Measurements from ENCODE around the gene S100PBP.

S100PBP gene

GRCh38 chr1:32817159-32817814 is at the start of gene S100PBP, which contains the start of gene YARS1:
Gene S100PBP (plus strand): TSS chr1:32817653. CDS start chr1:32826100, 8,447 bp downstream.
Gene YARS1 (minus strand): TSS chr1:32817358. CDS start chr1:32817244, 114 bp downstream.
- Histone ChIP-seq H3K4me3 (peak within 1 kb of the TSS; percentile 93), H3K9me3 (no peaks in the 10 kb centered on the region), H3K36me3 (replicated peaks) (peaks cover 32% of the 10 kb centered on the region), H3K27me3 (ENCODE audit: low read depth) (no peaks in the 10 kb centered on the region), H3K4me1 (peaks cover 16% of the 10 kb centered on the region)
- in situ Hi-C loops (cut with MboI; ENCODE audit: low sequenced_read_pairs), result no loop called here
- DNase-seq (ENCODE audit: low spot score in 2 of 2), result peak; percentile 95 to 100

GRCh38 chr1:32768110-32768850 is 49.2 kb upstream of the S100PBP start:
- Histone ChIP-seq H3K4me1 (no peaks in the 10 kb centered on the region), H3K27me3 (ENCODE audit: low read depth) (no peaks in the 10 kb centered on the region), H3K9me3 (no peaks in the 10 kb centered on the region), H3K36me3 (replicated peaks) (peaks cover 13% of the 10 kb centered on the region), H3K4me3 (no peak overlapping the region)
- no peak for DNase-seq (ENCODE audit: low spot score in 2 of 2)
- in situ Hi-C loops (cut with MboI; ENCODE audit: low sequenced_read_pairs), result no loop called here

- Histone ChIP-seq H3K4me1 (no peaks in the 10 kb centered on the region), H3K27me3 (ENCODE audit: low read depth) (no peaks in the 10 kb centered on the region), H3K36me3 (replicated peaks) (peaks cover 26% of the 10 kb centered on the region), H3K4me3 (no peak overlapping the region), H3K9me3 (no peaks in the 10 kb centered on the region)
- no peak for DNase-seq (ENCODE audit: low spot score in 2 of 2)
- in situ Hi-C loops (cut with MboI; ENCODE audit: low sequenced_read_pairs), result no loop called here
Measured at GRCh38 chr1:32769524-32770220, 47.8 kb upstream of the S100PBP start.

GRCh38 chr1:32770221-32770731 is 47.2 kb upstream of the S100PBP start:
- DNase-seq (ENCODE audit: low spot score in 2 of 2), result no peak
- Histone ChIP-seq H3K4me3 (no peak overlapping the region), H3K27me3 (ENCODE audit: low read depth) (no peaks in the 10 kb centered on the region), H3K4me1 (no peaks in the 10 kb centered on the region), H3K9me3 (no peaks in the 10 kb centered on the region), H3K36me3 (replicated peaks) (peaks cover 32% of the 10 kb centered on the region)
- in situ Hi-C loops (cut with MboI; ENCODE audit: low sequenced_read_pairs), result no loop called here

- no peak for DNase-seq (ENCODE audit: low spot score in 2 of 2)
- in situ Hi-C loops (cut with MboI; ENCODE audit: low sequenced_read_pairs), result no loop called here
- no peaks in the 10 kb centered on the region for H3K27me3 ChIP-seq (ENCODE audit: low read depth)
- H3K9me3 ChIP-seq, result no peaks in the 10 kb centered on the region
- H3K4me3 ChIP-seq, result no peak overlapping the region
- peaks cover 39% of the 10 kb centered on the region for H3K36me3 ChIP-seq (replicated peaks)
- no peaks in the 10 kb centered on the region for H3K4me1 ChIP-seq
Measured at GRCh38 chr1:32770741-32771548, 46.5 kb upstream of the S100PBP start.

- Histone ChIP-seq H3K9me3 (no peaks in the 10 kb centered on the region), H3K27me3 (ENCODE audit: low read depth) (no peaks in the 10 kb centered on the region), H3K4me1 (no peaks in the 10 kb centered on the region), H3K4me3 (no peak overlapping the region), H3K36me3 (replicated peaks) (peaks cover 47% of the 10 kb centered on the region)
- in situ Hi-C loops (cut with MboI; ENCODE audit: low sequenced_read_pairs), result no loop called here
- DNase-seq (ENCODE audit: low spot score in 2 of 2), result no peak
Measured at GRCh38 chr1:32771561-32772280, 45.7 kb upstream of the S100PBP start.

- no peak for DNase-seq (ENCODE audit: low spot score in 2 of 2)
- no peaks in the 10 kb centered on the region for H3K27me3 ChIP-seq (ENCODE audit: low read depth)
- H3K4me3 ChIP-seq, result no peak overlapping the region
- H3K4me1 ChIP-seq, result no peaks in the 10 kb centered on the region
- H3K36me3 ChIP-seq (replicated peaks), result peaks cover 54% of the 10 kb centered on the region
- no peaks in the 10 kb centered on the region for H3K9me3 ChIP-seq
- in situ Hi-C loops (cut with MboI; ENCODE audit: low sequenced_read_pairs), result no loop called here
Measured at GRCh38 chr1:32772281-32773017, 45.0 kb upstream of the S100PBP start.

GRCh38 chr1:32773018-32773763 is 44.3 kb upstream of the S100PBP start:
- no peaks in the 10 kb centered on the region for H3K9me3 ChIP-seq
- H3K4me1 ChIP-seq, result no peaks in the 10 kb centered on the region
- DNase-seq (ENCODE audit: low spot score in 2 of 2), result peak; percentile 69 to 90
- in situ Hi-C loops (cut with MboI; ENCODE audit: low sequenced_read_pairs), result no loop called here
- H3K27me3 ChIP-seq (ENCODE audit: low read depth), result no peaks in the 10 kb centered on the region
- H3K4me3 ChIP-seq, result no peak overlapping the region
- H3K36me3 ChIP-seq (replicated peaks), result peaks cover 61% of the 10 kb centered on the region

- Histone ChIP-seq H3K27me3 (ENCODE audit: low read depth) (no peaks in the 10 kb centered on the region), H3K36me3 (replicated peaks) (peaks cover 64% of the 10 kb centered on the region), H3K4me3 (no peak overlapping the region), H3K4me1 (no peaks in the 10 kb centered on the region), H3K9me3 (no peaks in the 10 kb centered on the region)
- in situ Hi-C loops (cut with MboI; ENCODE audit: low sequenced_read_pairs), result no loop called here
- no peak for DNase-seq (ENCODE audit: low spot score in 2 of 2)
Measured at GRCh38 chr1:32773764-32774463, 43.5 kb upstream of the S100PBP start.

GRCh38 chr1:32774464-32774808 is 43.0 kb upstream of the S100PBP start:
- H3K36me3 ChIP-seq (replicated peaks), result peaks cover 69% of the 10 kb centered on the region
- no peaks in the 10 kb centered on the region for H3K4me1 ChIP-seq
- H3K27me3 ChIP-seq (ENCODE audit: low read depth), result no peaks in the 10 kb centered on the region
- no peak overlapping the region for H3K4me3 ChIP-seq
- in situ Hi-C loops (cut with MboI; ENCODE audit: low sequenced_read_pairs), result no loop called here
- no peak for DNase-seq (ENCODE audit: low spot score in 2 of 2)
- H3K9me3 ChIP-seq, result no peaks in the 10 kb centered on the region

- H3K4me1 ChIP-seq, result no peaks in the 10 kb centered on the region
- H3K4me3 ChIP-seq, result no peak overlapping the region
- no peaks in the 10 kb centered on the region for H3K27me3 ChIP-seq (ENCODE audit: low read depth)
- no peak for DNase-seq (ENCODE audit: low spot score in 2 of 2)
- in situ Hi-C loops (cut with MboI; ENCODE audit: low sequenced_read_pairs), result no loop called here
- H3K9me3 ChIP-seq, result no peaks in the 10 kb centered on the region
- H3K36me3 ChIP-seq (replicated peaks), result peaks cover 76% of the 10 kb centered on the region
Measured at GRCh38 chr1:32774950-32775634, 42.4 kb upstream of the S100PBP start.
